Activated CD4-positive, alpha-beta T cell treated with anti-CD3 and anti-CD28 coated beads for 36 hours (primary cell): ENCODE data around the gene PCDHB11. TPM values are rescaled to one million over a fixed set of nuclear protein-coding genes. Genes with fewer than 3 reads are reported as not detected.
A peak's percentile ranks its signal among the peaks of the same experiment; 100 is the strongest.
"Not testable (repeated sequence)": the region's sequence is repeated elsewhere in the genome, so short reads cannot be mapped to it uniquely, and the experiment has no call there.

Experiments
- ATAC-seq: fragments of 200-7000 bp; cut with Tn5 transposase; one replicate; pipeline ENCODE4 v1.10.0; 2021; ENCODE audit warnings: mild to moderate bottlenecking, moderate library complexity
- CTCF ChIA-PET: fragments of 350-600 bp; sonication (Branson Sonifier 250); formaldehyde crosslinking; loops from one replicate; lab custom pipeline; 2021; ENCODE audit warnings: antibody characterized with exemption; lab: Charles Lee
- POLR2A ChIA-PET: fragments of 350-600 bp; sonication (Branson Sonifier 250); formaldehyde crosslinking; loops from one replicate; lab custom pipeline; 2021; ENCODE audit warnings: antibody characterized with exemption, inconsistent platforms; lab: Charles Lee
- DNase-seq: peaks from one replicate; pipeline ENCODE4 v3.0.0-alpha.2; 2020
- H3K27ac Mint-ChIP-seq: one replicate; pipeline ENCODE4 v1.8.0; 2021; ENCODE audit warnings: mixed read lengths
- H3K27me3 Mint-ChIP-seq: one replicate; pipeline ENCODE4 v1.8.0; 2021; ENCODE audit warnings: mixed read lengths
- H3K36me3 Mint-ChIP-seq: one replicate; pipeline ENCODE4 v1.8.0; 2021; ENCODE audit warnings: low read depth, mixed read lengths
- H3K4me1 Mint-ChIP-seq: one replicate; pipeline ENCODE4 v1.8.0; 2021; ENCODE audit warnings: mixed read lengths
- H3K4me3 Mint-ChIP-seq: one replicate; pipeline ENCODE4 v1.8.0; 2021; ENCODE audit warnings: mild to moderate bottlenecking, moderate library complexity, mixed read lengths
- H3K9me3 Mint-ChIP-seq: one replicate; pipeline ENCODE4 v1.8.0; 2021; ENCODE audit warnings: low read depth, mixed read lengths
- intact Hi-C, 2 experiments: fragments of 100-400 bp; cut with DNase I in 1 of 2; cut with micrococcal nuclease in 1 of 2; formaldehyde crosslinking; loops; one replicate each; pipeline versions ENCODE4 v1.14.2 to v1.15.1; 2022 to 2024; cut with DNase I, micrococcal nuclease
- total RNA-seq, 2 experiments: library from RNA; stranded (reverse); gene quantifications; one replicate each; pipeline ENCODE4 v1.2.3, GENCODE V29; 2021

PCDHB11 gene
- total RNA-seq, 2 experiments from 2014 or later: not detected

GRCh38 chr5:141215504-141215903 is 16.1 kb downstream of the PCDHB11 start:
- H3K27ac Mint-ChIP-seq, H3K4me3 Mint-ChIP-seq, H3K4me1 Mint-ChIP-seq, POLR2A ChIA-PET, intact Hi-C loops, H3K36me3 Mint-ChIP-seq, ATAC-seq, DNase-seq, CTCF ChIA-PET: not testable (repeated sequence)
- peaks cover 47% of the 10 kb centered on the region for H3K27me3 Mint-ChIP-seq
- H3K9me3 Mint-ChIP-seq: peaks cover 31% of the 10 kb centered on the region

GRCh38 chr5:141216035-141216434 is 16.6 kb downstream of the PCDHB11 start:
- H3K4me1 Mint-ChIP-seq, H3K27ac Mint-ChIP-seq, H3K4me3 Mint-ChIP-seq, CTCF ChIA-PET, DNase-seq, ATAC-seq, H3K36me3 Mint-ChIP-seq, intact Hi-C loops, POLR2A ChIA-PET: not testable (repeated sequence)
- H3K27me3 Mint-ChIP-seq: peaks cover 44% of the 10 kb centered on the region
- peaks cover 29% of the 10 kb centered on the region for H3K9me3 Mint-ChIP-seq

DNA sequence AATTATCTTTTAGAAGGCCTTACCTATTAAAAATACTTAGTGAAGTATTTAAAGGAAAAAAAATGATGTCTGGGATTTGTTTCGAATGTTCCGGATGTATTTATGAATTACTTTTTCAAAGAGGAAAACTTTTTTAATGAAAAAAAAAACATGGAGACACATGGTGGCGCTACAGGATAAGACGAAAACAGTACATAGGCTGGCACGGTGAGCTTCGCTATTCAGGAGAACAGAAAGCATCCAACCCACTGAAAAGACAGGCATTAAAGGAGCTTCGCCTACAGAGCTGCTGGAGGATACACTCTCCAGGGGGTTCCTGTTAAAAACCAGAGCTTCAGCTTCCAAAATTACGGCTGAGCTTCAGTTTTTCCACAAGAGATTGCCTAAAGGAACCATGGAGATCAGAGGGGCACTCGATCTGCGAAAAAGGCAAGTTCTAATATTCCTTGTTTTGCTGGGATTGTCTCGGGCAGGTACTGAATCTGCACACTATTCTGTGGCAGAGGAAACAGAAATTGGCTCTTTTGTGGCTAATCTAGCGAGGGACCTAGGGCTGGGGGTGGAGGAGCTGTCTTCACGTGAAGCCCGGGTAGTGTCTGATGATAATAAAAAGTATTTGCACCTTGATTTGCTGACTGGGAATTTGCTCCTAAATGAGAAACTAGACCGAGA is 23.8 kb downstream of the PCDHB11 start, which contains the start of gene PCDHB14:
Gene PCDHB14 (plus strand): TSS at position 232 of the 672 bp plus-strand sequence. CDS start 163 bp downstream, at position 395.
- peaks cover 19% of the 10 kb centered on the region for H3K9me3 Mint-ChIP-seq
- H3K27me3 Mint-ChIP-seq: peaks cover 48% of the 10 kb centered on the region
- CTCF ChIA-PET: interaction anchor here (0.7 to 2.2 kb wide), 16 partner anchors 8 to 417 kb away, joined by 3 to 12 read pairs (median 4); partner anchors contain the start of genes PCDHB13 and PCDHB15
- peaks cover 5% of the 10 kb centered on the region for H3K4me1 Mint-ChIP-seq
- peaks cover 8% of the 10 kb centered on the region for H3K36me3 Mint-ChIP-seq
- POLR2A ChIA-PET: interaction anchor here (0.6 kb wide), 1 partner anchor 117 kb away, joined by 3 read pairs; no protein-coding TSS in a partner anchor
- H3K4me3 Mint-ChIP-seq: peak within 1 kb of the TSS; percentile 18
- H3K27ac Mint-ChIP-seq: no peak within 1 kb of the TSS
- no peak for DNase-seq
- intact Hi-C loops: loop anchor here (5.0 to 10.0 kb wide), 2 partner anchors 202 to 339 kb away; partner anchors contain the start of gene PCDHGA11 (in 1 of the 2)
- no peak for ATAC-seq

- CTCF ChIA-PET, H3K4me3 Mint-ChIP-seq, H3K4me1 Mint-ChIP-seq, ATAC-seq, H3K27ac Mint-ChIP-seq, DNase-seq, POLR2A ChIA-PET, H3K36me3 Mint-ChIP-seq: not testable (repeated sequence)
- H3K9me3 Mint-ChIP-seq: peaks cover 12% of the 10 kb centered on the region
- H3K27me3 Mint-ChIP-seq: peaks cover 39% of the 10 kb centered on the region
- intact Hi-C loops: loop anchor here (5.0 to 10.0 kb wide), 2 partner anchors 200 to 337 kb away; partner anchors contain the start of gene PCDHGA11 (in 1 of the 2)
These were observed 25.4 kb downstream of the PCDHB11 start for GRCh38 chr5:141224844-141225243.

GRCh38 chr5:141225421-141225820 is 26.0 kb downstream of the PCDHB11 start:
- H3K36me3 Mint-ChIP-seq, H3K27ac Mint-ChIP-seq, POLR2A ChIA-PET, ATAC-seq, DNase-seq, H3K4me3 Mint-ChIP-seq, H3K4me1 Mint-ChIP-seq: not testable (repeated sequence)
- Mint-ChIP-seq H3K27me3 (peaks cover 36% of the 10 kb centered on the region), H3K9me3 (peaks cover 12% of the 10 kb centered on the region)
- CTCF ChIA-PET: interaction anchor here (0.9 to 1.6 kb wide), 3 partner anchors 9 to 33 kb away, joined by 3 to 5 read pairs (median 4); partner anchors contain the start of gene PCDHB12
- intact Hi-C loops: loop anchor here in 1 of 2 experiments (10.0 kb wide), 1 partner anchor 199 kb away; the partner anchor contains the start of gene PCDHGA11

DNA sequence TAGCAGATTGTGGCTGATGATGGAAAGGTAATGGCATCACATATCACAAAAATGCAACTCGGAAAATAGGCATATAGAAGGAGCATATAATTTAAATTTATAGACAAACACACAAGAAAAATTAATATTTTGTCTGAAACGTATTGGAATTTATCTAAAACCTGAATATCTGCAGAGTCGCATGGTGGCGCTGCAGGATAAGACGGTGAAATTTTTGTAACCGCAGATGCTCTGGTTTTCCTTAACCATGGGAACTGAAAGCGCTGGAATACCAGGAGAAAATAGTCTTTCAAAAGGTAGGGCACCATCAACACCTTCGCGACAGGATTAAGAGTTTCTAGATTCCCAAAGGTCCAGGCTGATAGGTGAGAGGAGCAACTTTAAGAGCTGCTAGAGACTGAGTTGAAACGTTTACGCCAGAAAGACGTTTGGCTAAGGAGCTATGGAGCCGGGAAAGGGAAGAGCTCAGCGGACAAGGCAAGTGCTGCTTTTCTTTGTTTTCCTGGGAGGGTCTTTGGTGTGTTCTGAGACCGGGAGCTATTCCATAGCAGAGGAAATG is 34.8 kb downstream of the PCDHB11 start:
- CTCF ChIA-PET: interaction anchor here (0.5 to 1.8 kb wide), 6 partner anchors 8 to 94 kb away, joined by 3 to 5 read pairs (median 5); partner anchors contain the start of gene PCDHB14
- H3K9me3 Mint-ChIP-seq: peaks cover 42% of the 10 kb centered on the region
- ATAC-seq: no peak
- H3K4me1 Mint-ChIP-seq: no peaks in the 10 kb centered on the region
- POLR2A ChIA-PET: no interaction called here
- H3K27ac Mint-ChIP-seq: no peak overlapping the region
- peaks cover 19% of the 10 kb centered on the region for H3K36me3 Mint-ChIP-seq
- peaks cover 35% of the 10 kb centered on the region for H3K27me3 Mint-ChIP-seq
- no peak for DNase-seq
- no peak overlapping the region for H3K4me3 Mint-ChIP-seq
- intact Hi-C loops: loop anchor here in 1 of 2 experiments (10.0 kb wide), 2 partner anchors 191 to 399 kb away; partner anchors contain the start of genes PCDHA7 and PCDHGA11

DNA sequence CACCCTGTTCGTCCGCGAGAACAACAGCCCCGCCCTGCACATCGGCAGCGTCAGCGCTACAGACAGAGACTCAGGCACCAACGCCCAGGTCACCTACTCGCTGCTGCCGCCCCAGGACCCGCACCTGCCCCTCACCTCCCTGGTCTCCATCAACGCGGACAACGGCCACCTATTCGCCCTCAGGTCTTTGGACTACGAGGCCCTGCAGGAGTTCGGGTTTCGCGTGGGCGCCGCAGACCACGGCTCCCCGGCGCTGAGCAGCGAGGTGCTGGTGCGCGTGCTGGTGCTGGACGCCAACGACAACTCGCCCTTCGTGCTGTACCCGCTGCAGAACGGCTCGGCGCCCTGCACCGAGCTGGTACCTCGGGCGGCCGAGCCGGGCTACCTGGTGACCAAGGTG is 36.5 kb downstream of the PCDHB11 start:
- Mint-ChIP-seq H3K27me3 (peaks cover 48% of the 10 kb centered on the region), H3K9me3 (peaks cover 52% of the 10 kb centered on the region), H3K36me3 (peaks cover 28% of the 10 kb centered on the region)
- ATAC-seq, POLR2A ChIA-PET, H3K4me1 Mint-ChIP-seq, H3K27ac Mint-ChIP-seq, DNase-seq, H3K4me3 Mint-ChIP-seq, CTCF ChIA-PET: not testable (repeated sequence)
- intact Hi-C loops: loop anchor here in 1 of 2 experiments (10.0 kb wide), 2 partner anchors 189 to 401 kb away; partner anchors contain the start of genes PCDHA7 and PCDHGA11

DNA sequence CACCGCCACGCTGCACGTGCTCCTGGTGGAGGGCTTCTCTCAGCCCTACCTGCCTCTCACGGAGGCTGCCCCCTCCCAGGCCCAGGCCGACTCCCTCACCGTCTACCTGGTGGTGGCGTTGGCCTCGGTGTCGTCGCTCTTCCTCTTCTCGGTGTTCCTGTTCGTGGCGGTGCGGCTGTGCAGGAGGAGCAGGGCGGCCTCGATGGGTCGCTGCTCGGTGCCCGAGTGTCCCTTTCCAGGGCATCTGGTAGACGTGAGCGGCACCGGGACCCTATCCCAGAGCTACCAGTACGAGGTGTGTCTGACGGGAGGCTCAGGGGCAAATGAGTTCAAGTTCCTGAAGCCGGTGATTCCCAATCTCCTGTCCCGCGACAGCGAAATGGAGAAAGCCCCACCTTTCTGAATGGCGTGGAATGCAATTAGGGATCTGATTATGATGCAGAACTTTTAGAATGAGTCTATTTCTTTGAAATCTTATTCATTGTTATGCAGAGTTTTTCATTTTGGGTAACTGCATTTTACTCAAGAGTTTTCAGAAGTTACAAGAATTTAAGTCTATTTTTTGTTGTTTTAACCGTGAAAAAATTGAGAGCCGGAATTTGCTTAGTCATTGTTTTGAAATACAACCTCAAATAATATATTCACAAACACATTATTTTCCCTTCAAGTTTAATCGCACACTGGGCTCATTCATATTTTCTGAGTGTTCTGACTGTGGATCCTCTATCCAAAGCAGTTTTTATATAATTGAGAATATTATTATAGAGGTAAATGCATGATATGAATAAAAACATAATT is 37.3 kb downstream of the PCDHB11 start:
- H3K9me3 Mint-ChIP-seq: peaks cover 49% of the 10 kb centered on the region
- H3K36me3 Mint-ChIP-seq: peaks cover 31% of the 10 kb centered on the region
- H3K4me1 Mint-ChIP-seq: no peaks in the 10 kb centered on the region
- no peak overlapping the region for H3K27ac Mint-ChIP-seq
- intact Hi-C loops: loop anchor here in 1 of 2 experiments (10.0 kb wide), 2 partner anchors 188 to 402 kb away; partner anchors contain the start of genes PCDHA7 and PCDHGA11
- ATAC-seq (no peak), DNase-seq (no peak)
- H3K27me3 Mint-ChIP-seq: peaks cover 50% of the 10 kb centered on the region
- no peak overlapping the region for H3K4me3 Mint-ChIP-seq
- ChIA-PET CTCF (no interaction called here), POLR2A (no interaction called here)

DNA sequence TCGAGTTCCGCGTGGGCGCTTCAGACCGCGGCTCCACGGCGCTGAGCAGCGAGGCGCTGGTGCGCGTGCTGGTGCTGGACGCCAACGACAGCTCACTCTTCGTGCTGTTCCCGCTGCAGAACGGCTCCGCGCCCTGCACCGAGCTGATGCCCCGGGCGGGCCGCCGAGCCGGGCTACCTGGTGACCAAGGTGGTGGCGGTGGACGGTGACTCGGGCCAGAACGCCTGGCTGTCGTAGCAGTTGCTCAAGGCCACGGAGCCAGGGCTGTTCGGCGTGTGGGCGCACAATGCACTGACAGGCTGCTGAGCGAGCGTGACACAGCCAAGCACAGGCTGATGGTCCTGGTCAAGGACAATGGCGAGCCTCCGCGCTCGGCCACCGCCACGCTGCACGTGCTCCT is 42.1 kb downstream of the PCDHB11 start:
- peaks cover 51% of the 10 kb centered on the region for H3K9me3 Mint-ChIP-seq
- DNase-seq (no peak), ATAC-seq (no peak)
- H3K27ac Mint-ChIP-seq: no peak overlapping the region
- ChIA-PET POLR2A (no interaction called here), CTCF (no interaction called here)
- intact Hi-C loops: loop anchor here (5.0 to 10.0 kb wide), 2 partner anchors 121 to 123 kb away; partner anchors contain the start of gene PCDHGA5 (in 2 of the 2)
- peaks cover 34% of the 10 kb centered on the region for H3K36me3 Mint-ChIP-seq
- H3K4me1 Mint-ChIP-seq: no peaks in the 10 kb centered on the region
- H3K4me3 Mint-ChIP-seq: no peak overlapping the region
- peaks cover 47% of the 10 kb centered on the region for H3K27me3 Mint-ChIP-seq

GRCh38 chr5:141245250-141245717 is 45.9 kb downstream of the PCDHB11 start, which contains the start of gene PCDHB15:
Gene PCDHB15, plus strand, starts transcription at chr5:141245395. Its CDS starts 184 bp downstream, at chr5:141245579.
- ChIA-PET POLR2A (no interaction called here), CTCF (interaction anchor here (0.7 to 2.4 kb wide), 11 partner anchors 10 to 319 kb away, joined by 3 to 10 read pairs (median 3); partner anchors contain the start of genes PCDHGA11 and PCDHGB3)
- intact Hi-C loops: loop anchor here in 1 of 2 experiments (10.0 kb wide), 1 partner anchor 120 kb away; the partner anchor contains the start of gene PCDHGA5
- Mint-ChIP-seq H3K9me3 (peaks cover 59% of the 10 kb centered on the region), H3K27ac (no peak within 1 kb of the TSS), H3K27me3 (peaks cover 35% of the 10 kb centered on the region), H3K4me1 (no peaks in the 10 kb centered on the region), H3K4me3 (peak within 1 kb of the TSS; percentile 17), H3K36me3 (peaks cover 29% of the 10 kb centered on the region)
- DNase-seq (peak; percentile 48), ATAC-seq (no peak)
